Epithelial cell of alveolus of lung (primary cell): ENCODE measurements around the gene KIR2DL4. TPM values are rescaled to one million over a fixed set of nuclear protein-coding genes. Genes with fewer than 3 reads are reported as not detected.

ENCODE experiments used
- total RNA-seq: library from RNA; depleted of rRNA; stranded (reverse); fragments of >200 nt; gene quantifications from 2 replicates; pipeline ENCODE4 v1.2.1, GENCODE V29; 2015

KIR2DL4 gene
- total RNA-seq: not detected in 2 replicates

GRCh38 chr19:54803410-54803809 is at the start of gene KIR2DL4:
Gene KIR2DL4, plus strand, starts transcription at chr19:54803610. Its CDS starts 42 bp downstream, at chr19:54803652.

GRCh38 chr19:54769646-54770045 is 33.8 kb upstream of the KIR2DL4 start, which contains the start of gene KIR2DL1:
Gene KIR2DL1, plus strand, starts transcription at chr19:54769793. Its CDS starts 58 bp downstream, at chr19:54769851.

GRCh38 chr19:54816251-54816650 is 12.8 kb downstream of the KIR2DL4 start, which contains the start of gene KIR3DL1:
Gene KIR3DL1, plus strand, starts transcription at chr19:54816468.

GRCh38 chr19:54832496-54832895 is 29.1 kb downstream of the KIR2DL4 start, which contains the start of gene KIR2DS4:
Gene KIR2DS4, plus strand, starts transcription at chr19:54832676.

DNA sequence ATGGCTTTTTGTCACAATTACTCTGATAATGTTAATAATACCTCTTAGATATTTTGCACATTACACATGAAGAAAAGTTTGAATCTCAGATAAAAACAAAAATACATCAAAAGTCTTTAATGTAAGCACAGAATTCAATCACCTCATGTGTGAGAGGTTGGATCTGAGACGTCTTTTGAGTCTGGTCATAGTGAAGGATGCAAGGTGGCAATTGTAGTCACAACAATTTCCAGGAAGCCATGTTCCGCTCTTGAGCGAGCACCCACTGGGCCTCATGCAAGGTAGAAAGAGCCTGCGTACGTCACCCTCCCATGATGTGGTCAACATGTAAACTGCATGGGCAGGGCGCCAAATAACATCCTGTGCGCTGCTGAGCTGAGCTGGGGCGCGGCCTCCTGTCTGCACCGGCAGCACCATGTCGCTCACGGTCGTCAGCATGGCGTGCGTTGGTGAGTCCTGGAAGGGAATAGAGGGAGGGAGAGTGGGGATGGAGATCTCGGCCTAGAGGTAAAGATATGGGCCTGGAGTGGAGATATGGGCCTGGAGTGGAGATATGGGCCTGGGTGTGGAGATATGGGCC is 46.7 kb downstream of the KIR2DL4 start, which contains the start of gene KIR3DL2:
Gene KIR3DL2 (plus strand): TSS at position 383 of the 580 bp plus-strand sequence. CDS start 33 bp downstream, at position 416.

Other genes starting within 250 kb of the KIR2DL4 start
- not detected in 2 replicates for gene LILRA2, start 229.8 kb upstream of the KIR2DL4 start, total RNA-seq
- not detected in 2 replicates for gene LILRA1, start 210.0 kb upstream of the KIR2DL4 start, total RNA-seq
- gene LILRB1, start 173.1 kb upstream of the KIR2DL4 start, total RNA-seq: not detected in 2 replicates
- not detected in 2 replicates for gene LILRB4, start 140.6 kb upstream of the KIR2DL4 start, total RNA-seq
- gene KIR3DL3, start 79.2 kb upstream of the KIR2DL4 start, total RNA-seq: not detected in 2 replicates
- gene KIR2DL3, start 65.1 kb upstream of the KIR2DL4 start, total RNA-seq: not detected in 2 replicates
- gene KIR2DL1, start 33.8 kb upstream of the KIR2DL4 start, total RNA-seq: not detected in 2 replicates
- gene KIR3DL1, start 12.9 kb downstream of the KIR2DL4 start, total RNA-seq: not detected in 2 replicates
- not detected in 2 replicates for gene KIR2DS4, start 29.1 kb downstream of the KIR2DL4 start, total RNA-seq
- gene KIR3DL2, start 46.8 kb downstream of the KIR2DL4 start, total RNA-seq: not detected in 2 replicates
- gene FCAR, start 70.6 kb downstream of the KIR2DL4 start, total RNA-seq: not detected in 2 replicates
- not detected in 2 replicates for gene NCR1, start 102.5 kb downstream of the KIR2DL4 start, total RNA-seq
- gene NLRP7, start 143.9 kb downstream of the KIR2DL4 start, total RNA-seq: not detected in 2 replicates
- gene NLRP2, start 162.8 kb downstream of the KIR2DL4 start, total RNA-seq: 1.9 TPM in 1 of 2 replicates, not detected in the other
- not detected in 2 replicates for gene GP6, start 234.7 kb downstream of the KIR2DL4 start, total RNA-seq